Measurements from ENCODE around the gene TNFSF13.
"Not testable (repeated sequence)": the region's sequence is repeated elsewhere in the genome, so short reads cannot be mapped to it uniquely, and the experiment has no call there.

TNFSF13 gene

DNA sequence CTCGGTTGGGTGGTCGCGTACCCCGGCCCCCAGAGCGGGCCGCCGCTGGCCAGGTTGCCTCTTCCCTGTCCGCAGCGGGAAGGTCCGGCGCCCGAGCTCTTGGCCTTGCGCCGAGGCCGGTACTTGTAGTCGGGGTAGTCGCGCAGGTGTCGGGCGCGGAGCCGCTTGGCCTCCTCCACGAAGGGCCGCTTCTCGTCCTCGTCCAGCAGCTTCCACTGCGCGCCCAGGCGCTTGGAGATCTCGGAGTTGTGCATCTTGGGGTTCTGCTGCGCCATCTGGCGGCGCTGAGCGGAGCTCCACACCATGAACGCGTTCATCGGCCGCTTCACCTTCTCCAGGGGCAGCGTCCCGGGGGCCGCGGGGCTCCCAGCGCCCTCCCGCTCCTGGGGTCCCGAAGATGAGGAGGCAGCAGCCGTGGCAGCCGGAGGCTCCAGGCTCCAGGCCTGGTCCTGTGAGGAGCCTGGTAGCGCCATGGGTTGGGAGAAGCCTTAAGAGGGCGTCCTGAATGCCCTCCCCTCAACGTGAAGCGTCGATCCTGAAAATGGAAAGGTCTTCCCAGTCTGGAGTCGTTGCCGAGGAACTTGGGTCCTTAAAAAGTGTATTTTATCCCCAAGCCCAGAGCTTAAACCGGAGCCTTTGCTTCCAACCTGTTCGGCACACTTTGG is 30.8 kb downstream of the TNFSF13 start:
- peaks cover 36% of the 10 kb centered on the region for H3K36me3 Mint-ChIP-seq (ENCODE audit: low read depth)

DNA sequence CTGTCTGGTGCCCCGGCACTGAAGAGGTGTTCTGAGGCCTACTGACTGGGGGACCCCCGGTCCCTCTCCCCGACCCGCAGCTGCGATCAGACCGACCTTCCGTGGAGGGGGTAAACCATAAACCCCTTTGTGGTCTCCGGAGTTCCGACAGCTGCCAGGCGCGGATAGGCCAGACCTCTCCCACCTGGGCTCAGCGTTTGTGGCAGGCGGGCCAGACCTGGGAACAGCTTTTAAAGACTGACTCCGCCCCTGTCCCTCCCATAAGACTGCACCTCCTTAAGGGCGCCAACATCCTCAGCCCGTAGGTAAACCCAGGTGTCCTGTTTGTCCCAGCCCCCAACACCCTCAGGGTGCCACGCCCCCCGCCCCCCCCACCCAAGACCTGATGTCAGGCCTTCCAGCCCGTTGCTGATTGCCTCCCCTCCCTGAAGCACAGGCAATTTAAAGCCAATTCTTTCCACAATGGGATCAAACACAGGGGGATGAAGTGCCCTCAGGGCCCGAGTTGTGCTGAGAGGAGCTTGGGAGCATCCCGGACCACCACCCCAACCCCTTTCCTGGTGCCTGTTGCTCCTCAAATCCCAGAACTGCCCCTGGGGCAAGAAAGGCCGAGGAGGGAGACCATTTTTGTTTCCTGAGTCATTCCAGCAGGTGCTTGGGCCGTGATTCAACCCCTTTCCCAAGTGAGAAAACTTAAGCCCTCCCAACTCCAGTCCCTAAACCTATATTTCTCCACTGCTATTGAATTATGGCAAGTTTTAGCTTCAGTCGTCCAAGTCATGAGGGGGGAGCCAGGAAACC is 31.5 kb downstream of the TNFSF13 start, which contains the start of gene SOX15:
TSS of gene SOX15 (minus strand) at position 204 of the 801 bp plus-strand sequence. CDS start 418 bp downstream, outside the sequence.
- peaks cover 8% of the 10 kb centered on the region for H3K4me1 Mint-ChIP-seq (ENCODE audit: low read depth)
- H3K27me3 Mint-ChIP-seq (ENCODE audit: low read depth) = no peaks in the 10 kb centered on the region
- H3K4me3 Mint-ChIP-seq = no peak within 1 kb of the TSS
- H3K27ac Mint-ChIP-seq = no peak within 1 kb of the TSS
- H3K9me3 Mint-ChIP-seq = no peaks in the 10 kb centered on the region
- peaks cover 38% of the 10 kb centered on the region for H3K36me3 Mint-ChIP-seq (ENCODE audit: low read depth)

More for the DNA sequence above, 30.8 kb downstream of the TNFSF13 start:
- no peaks in the 10 kb centered on the region for H3K9me3 Mint-ChIP-seq
- no peak overlapping the region for H3K27ac Mint-ChIP-seq
- H3K27me3 Mint-ChIP-seq (ENCODE audit: low read depth) = no peaks in the 10 kb centered on the region
- peaks cover 12% of the 10 kb centered on the region for H3K4me1 Mint-ChIP-seq (ENCODE audit: low read depth)
- H3K4me3 Mint-ChIP-seq = no peak overlapping the region

DNA sequence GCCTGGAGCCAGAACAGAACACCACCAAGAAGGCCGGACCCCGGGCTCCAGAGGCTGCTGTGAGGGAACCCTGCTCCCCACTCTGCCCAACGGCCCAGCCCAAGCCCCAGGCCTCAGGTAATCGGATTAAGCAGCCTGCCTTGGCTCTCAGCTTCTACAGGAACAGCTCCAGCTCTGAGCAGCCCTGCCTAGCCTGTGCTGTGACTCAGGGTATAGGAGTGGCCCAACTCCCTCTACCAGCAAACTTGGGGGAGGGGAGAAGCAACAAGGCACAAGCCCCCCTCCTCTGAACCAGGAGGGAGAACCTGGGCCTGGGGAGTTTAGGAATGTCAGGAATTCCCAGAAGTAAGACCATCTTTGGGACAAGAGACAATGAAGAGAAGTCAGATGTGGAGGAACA is 32.2 kb downstream of the TNFSF13 start:
- peaks cover 7% of the 10 kb centered on the region for H3K4me1 Mint-ChIP-seq (ENCODE audit: low read depth)
- H3K27ac Mint-ChIP-seq = no peak overlapping the region
- H3K9me3 Mint-ChIP-seq = no peaks in the 10 kb centered on the region
- no peaks in the 10 kb centered on the region for H3K27me3 Mint-ChIP-seq (ENCODE audit: low read depth)
- no peak overlapping the region for H3K4me3 Mint-ChIP-seq
- peaks cover 44% of the 10 kb centered on the region for H3K36me3 Mint-ChIP-seq (ENCODE audit: low read depth)

DNA sequence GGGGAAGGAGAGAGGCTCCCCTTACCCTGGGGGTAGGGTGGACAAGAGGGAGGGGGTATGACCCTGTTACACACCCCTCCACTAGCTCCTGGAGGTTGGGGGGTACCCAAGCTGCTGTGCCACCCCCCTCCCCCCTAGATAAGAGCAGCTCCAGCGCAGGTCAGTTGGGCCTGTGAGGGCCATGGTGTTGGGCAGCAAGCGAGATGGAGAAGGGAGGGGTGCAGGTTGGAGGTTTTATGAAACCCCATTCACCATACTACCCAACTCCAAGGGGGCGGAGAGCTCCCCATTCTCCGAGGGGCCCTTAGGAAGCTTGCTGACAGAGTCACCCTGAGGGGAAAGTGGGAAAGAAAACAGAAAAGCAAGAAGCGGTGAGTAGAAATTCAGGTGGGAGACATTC is 33.0 kb downstream of the TNFSF13 start:
- Mint-ChIP-seq H3K9me3 (no peaks in the 10 kb centered on the region), H3K4me3 (no peak overlapping the region), H3K36me3 (ENCODE audit: low read depth) (peaks cover 46% of the 10 kb centered on the region), H3K27ac (no peak overlapping the region), H3K27me3 (ENCODE audit: low read depth) (no peaks in the 10 kb centered on the region), H3K4me1 (ENCODE audit: low read depth) (peaks cover 6% of the 10 kb centered on the region)

DNA sequence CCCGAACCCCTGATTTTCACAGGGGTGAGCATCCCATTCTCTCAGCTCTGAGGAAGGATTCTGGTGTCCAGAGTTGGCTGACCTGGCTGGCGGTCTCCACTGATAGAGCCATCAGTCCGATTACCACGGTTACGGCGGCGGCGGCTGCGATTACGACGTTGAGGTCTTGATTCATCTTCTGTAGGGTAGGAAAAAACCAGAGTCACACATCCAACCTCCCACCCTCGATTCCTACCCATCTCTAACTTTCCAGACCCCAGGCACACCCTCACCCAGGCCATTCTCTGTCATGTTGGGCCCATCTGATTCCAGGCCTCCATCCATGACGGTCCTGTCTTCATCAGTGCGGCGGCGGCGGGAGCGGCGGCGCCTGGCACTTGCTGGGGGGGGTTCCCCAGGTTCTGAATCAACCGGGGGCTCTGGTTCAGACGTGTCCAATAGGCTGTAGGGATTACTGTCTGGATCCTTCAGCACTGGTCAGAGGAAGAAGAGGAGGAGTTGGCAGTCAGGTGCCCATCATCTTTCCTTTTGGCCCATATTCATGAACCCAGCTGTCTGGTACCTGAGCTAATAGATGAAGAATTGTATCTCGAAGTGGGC is 34.0 kb downstream of the TNFSF13 start:
- Mint-ChIP-seq H3K4me1 (ENCODE audit: low read depth) (peaks cover under 1% of the 10 kb centered on the region), H3K9me3 (no peaks in the 10 kb centered on the region), H3K36me3 (ENCODE audit: low read depth) (peaks cover 43% of the 10 kb centered on the region), H3K27me3 (ENCODE audit: low read depth) (no peaks in the 10 kb centered on the region), H3K4me3 (no peak overlapping the region), H3K27ac (no peak overlapping the region)

DNA sequence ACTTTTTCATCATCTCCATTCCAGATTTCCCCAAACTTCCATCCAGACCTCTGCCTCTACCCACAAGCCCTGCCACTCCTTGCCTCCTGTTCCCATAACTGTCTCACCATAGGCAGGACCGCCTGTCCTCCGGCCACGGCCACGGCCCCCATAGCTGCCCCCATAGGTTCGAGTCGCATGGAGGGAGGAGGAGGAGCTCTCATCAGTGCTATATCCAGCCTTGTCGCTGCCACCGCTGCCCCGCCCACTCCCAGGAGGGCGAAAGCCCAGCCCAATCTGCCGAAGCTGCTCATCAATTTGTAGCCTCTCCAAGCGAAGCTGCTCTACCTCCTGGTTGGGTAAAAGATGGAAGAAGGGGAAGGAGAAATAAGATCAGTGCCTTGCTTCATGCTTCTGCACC is 34.7 kb downstream of the TNFSF13 start:
- no peaks in the 10 kb centered on the region for H3K4me1 Mint-ChIP-seq (ENCODE audit: low read depth)
- H3K9me3 Mint-ChIP-seq = no peaks in the 10 kb centered on the region
- H3K36me3 Mint-ChIP-seq (ENCODE audit: low read depth) = peaks cover 39% of the 10 kb centered on the region
- H3K4me3 Mint-ChIP-seq = no peak overlapping the region
- H3K27me3 Mint-ChIP-seq (ENCODE audit: low read depth) = no peaks in the 10 kb centered on the region
- no peak overlapping the region for H3K27ac Mint-ChIP-seq

DNA sequence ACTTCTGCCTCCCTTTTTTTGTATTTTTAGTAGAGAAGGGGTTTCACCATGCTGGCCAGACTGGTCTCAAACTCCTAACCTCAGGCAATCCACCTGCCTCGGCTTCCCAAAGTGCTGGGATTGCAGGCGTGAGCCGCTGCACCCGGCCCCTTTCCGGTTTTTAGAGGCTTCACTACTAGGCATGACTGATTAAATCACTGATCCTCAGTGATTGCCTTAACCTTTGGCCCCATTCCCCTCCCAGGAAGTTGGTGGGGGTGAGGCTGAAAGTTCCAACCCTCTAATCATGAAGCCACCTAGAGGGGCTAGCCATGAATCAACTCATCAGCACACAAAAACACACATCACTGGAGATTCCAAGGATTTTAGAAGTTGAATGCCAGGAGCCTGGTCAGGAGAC is 39.0 kb downstream of the TNFSF13 start:
- not testable (repeated sequence) for H3K4me1 Mint-ChIP-seq (ENCODE audit: low read depth); H3K9me3 Mint-ChIP-seq; H3K27ac Mint-ChIP-seq; H3K27me3 Mint-ChIP-seq (ENCODE audit: low read depth); H3K4me3 Mint-ChIP-seq
- peaks cover 38% of the 10 kb centered on the region for H3K36me3 Mint-ChIP-seq (ENCODE audit: low read depth)

DNA sequence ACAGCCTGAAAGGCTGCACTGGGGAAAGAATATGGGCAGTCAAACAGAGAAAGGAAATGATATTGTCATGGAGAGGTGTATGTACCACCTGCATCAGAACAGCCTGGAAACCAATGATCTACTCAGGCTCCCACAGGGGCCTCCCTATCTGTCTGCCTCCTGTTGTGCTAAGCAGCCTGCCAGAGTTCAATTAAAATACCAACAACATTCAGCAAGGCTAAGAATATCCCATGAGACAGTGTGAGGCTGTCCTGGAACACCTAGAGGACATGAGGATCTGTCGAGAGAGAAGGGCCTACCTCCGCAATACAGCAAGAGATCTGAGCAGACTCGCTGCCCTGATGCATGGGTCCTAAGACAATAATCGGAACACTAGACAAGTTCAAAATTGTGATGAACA is 47.7 kb downstream of the TNFSF13 start:
- peaks cover 26% of the 10 kb centered on the region for H3K36me3 Mint-ChIP-seq (ENCODE audit: low read depth)
- no peaks in the 10 kb centered on the region for H3K9me3 Mint-ChIP-seq
- H3K4me3 Mint-ChIP-seq = no peak overlapping the region
- no peaks in the 10 kb centered on the region for H3K27me3 Mint-ChIP-seq (ENCODE audit: low read depth)
- peaks cover 8% of the 10 kb centered on the region for H3K4me1 Mint-ChIP-seq (ENCODE audit: low read depth)
- H3K27ac Mint-ChIP-seq = no peak overlapping the region

DNA sequence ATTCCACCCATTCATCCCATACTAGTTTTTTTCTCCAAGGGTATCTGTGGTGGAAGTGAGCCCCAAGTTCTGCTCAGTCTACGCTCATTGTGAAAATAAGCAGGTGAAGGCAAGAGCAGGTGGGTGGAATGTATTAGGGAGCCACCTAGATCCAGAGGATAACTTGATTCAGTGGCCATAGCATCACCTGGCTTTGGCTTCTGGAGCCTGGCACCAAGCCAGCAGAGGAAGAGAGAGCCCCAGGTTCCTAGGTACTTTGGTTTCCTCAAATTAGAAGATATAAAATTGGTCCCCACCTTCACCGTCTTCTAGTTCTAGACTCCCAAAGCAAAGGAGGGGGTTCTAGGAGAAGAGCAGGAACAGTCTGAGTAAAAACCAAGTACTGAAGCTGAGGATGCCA is 52.1 kb downstream of the TNFSF13 start:
- H3K36me3 Mint-ChIP-seq (ENCODE audit: low read depth) = peaks cover 13% of the 10 kb centered on the region
- H3K27ac Mint-ChIP-seq = no peak overlapping the region
- H3K4me1 Mint-ChIP-seq (ENCODE audit: low read depth) = peaks cover 32% of the 10 kb centered on the region
- no peak overlapping the region for H3K4me3 Mint-ChIP-seq
- H3K9me3 Mint-ChIP-seq = no peaks in the 10 kb centered on the region
- no peaks in the 10 kb centered on the region for H3K27me3 Mint-ChIP-seq (ENCODE audit: low read depth)
